H1 (cell line): ENCODE measurements around the gene MAP7D2.

Experiments used
- ATF3 ChIP-seq: IDR thresholded peaks from 2 replicates; pipeline ENCODE4 v1.6.1; 2011; ENCODE audit warnings: low read depth, mild to moderate bottlenecking, low read length; ENCODE audit not compliant: insufficient read depth
- CEBPB ChIP-seq: IDR thresholded peaks from 2 replicates; pipeline ENCODE4 v1.6.1; 2012; ENCODE audit warnings: low read depth, low read length
- CTCF ChIP-seq, 3 experiments: IDR thresholded peaks; 1 replicate in 2 of 3; 2 replicates in 1 of 3; pipeline versions ENCODE4 v1.5.1 to v1.6.1; 2011; ENCODE audit warnings: low read length in 3 of 3, mild to moderate bottlenecking in 3 of 3, inconsistent platforms in 2 of 3, low read depth in 1 of 3, moderate library complexity in 1 of 3; ENCODE audit not compliant: insufficient read depth in 1 of 3; ENCODE audit errors: control extremely low read depth in 1 of 3
- EP300 ChIP-seq, 2 experiments: IDR thresholded peaks; 1 replicate in 1 of 2; 2 replicates in 1 of 2; pipeline ENCODE4 v1.6.1; 2011 to 2012; ENCODE audit warnings: low read depth in 2 of 2, low read length in 2 of 2, mild to moderate bottlenecking in 2 of 2, borderline replicate concordance in 1 of 2, inconsistent platforms in 1 of 2, moderate library complexity in 1 of 2
- JUND ChIP-seq: IDR thresholded peaks from 2 replicates; pipeline ENCODE4 v1.6.1; 2011; ENCODE audit warnings: mild to moderate bottlenecking, improper control_type of control experiment, low read length
- MAX ChIP-seq: IDR thresholded peaks from 2 replicates; pipeline ENCODE4 v1.6.1; 2012; ENCODE audit warnings: inconsistent platforms
- SAP30 ChIP-seq: fragments of 300-600 bp; sonication (generic); IDR thresholded peaks from 2 replicates; pipeline ENCODE4 v1.7.1; 2012; ENCODE audit warnings: low read length, moderate library complexity, mild to moderate bottlenecking, inconsistent platforms; ENCODE audit not compliant: insufficient read depth, insufficient replicate concordance
- SIN3A ChIP-seq, 2 experiments: IDR thresholded peaks in 1 of 2; conservative IDR thresholded peaks in 1 of 2; 2 replicates each; pipeline ENCODE4 v1.6.1; 2011 to 2012; ENCODE audit warnings: low read length in 2 of 2, improper control_type of control experiment in 1 of 2, low read depth in 1 of 2, mild to moderate bottlenecking in 1 of 2

GRCh38 chrX:20019672-20020365 is 96.9 kb downstream of the MAP7D2 start:
- TF ChIP-seq EP300 (IDR thresholded peaks at IDR 0.05; ENCODE audit: borderline replicate concordance in 1 of 2, low read depth in 2 of 2, low read length in 2 of 2) (no peak), CTCF (IDR thresholded peaks at IDR 0.05; ENCODE audit: control extremely low read depth in 1 of 3, insufficient read depth in 1 of 3, low read depth in 1 of 3, low read length in 3 of 3) (no peak), SAP30 (no peak), SIN3A (conservative IDR thresholded peaks at IDR 0.05 in 1 of 2, IDR thresholded peaks at IDR 0.05 in 1 of 2; ENCODE audit: low read depth in 1 of 2, low read length in 2 of 2) (no peak), JUND (no peak), MAX (no peak), CEBPB (no peak), ATF3 (no peak)
